CD4-positive, alpha-beta T cell treated with Interleukin-6 at 100 ng/mL for 8 hours (primary cell): ENCODE measurements around the gene SNW1.
A peak's percentile ranks its signal among the peaks of the same experiment; 100 is the strongest.
"Not testable (repeated sequence)": the region's sequence is repeated elsewhere in the genome, so short reads cannot be mapped to it uniquely, and the experiment has no call there.

Experiments
- DNase-seq: peaks from one replicate; pipeline ENCODE4 v3.0.0-alpha.2; 2020; ENCODE audit warnings: mixed read lengths, low spot score

The SNW1 gene

DNA sequence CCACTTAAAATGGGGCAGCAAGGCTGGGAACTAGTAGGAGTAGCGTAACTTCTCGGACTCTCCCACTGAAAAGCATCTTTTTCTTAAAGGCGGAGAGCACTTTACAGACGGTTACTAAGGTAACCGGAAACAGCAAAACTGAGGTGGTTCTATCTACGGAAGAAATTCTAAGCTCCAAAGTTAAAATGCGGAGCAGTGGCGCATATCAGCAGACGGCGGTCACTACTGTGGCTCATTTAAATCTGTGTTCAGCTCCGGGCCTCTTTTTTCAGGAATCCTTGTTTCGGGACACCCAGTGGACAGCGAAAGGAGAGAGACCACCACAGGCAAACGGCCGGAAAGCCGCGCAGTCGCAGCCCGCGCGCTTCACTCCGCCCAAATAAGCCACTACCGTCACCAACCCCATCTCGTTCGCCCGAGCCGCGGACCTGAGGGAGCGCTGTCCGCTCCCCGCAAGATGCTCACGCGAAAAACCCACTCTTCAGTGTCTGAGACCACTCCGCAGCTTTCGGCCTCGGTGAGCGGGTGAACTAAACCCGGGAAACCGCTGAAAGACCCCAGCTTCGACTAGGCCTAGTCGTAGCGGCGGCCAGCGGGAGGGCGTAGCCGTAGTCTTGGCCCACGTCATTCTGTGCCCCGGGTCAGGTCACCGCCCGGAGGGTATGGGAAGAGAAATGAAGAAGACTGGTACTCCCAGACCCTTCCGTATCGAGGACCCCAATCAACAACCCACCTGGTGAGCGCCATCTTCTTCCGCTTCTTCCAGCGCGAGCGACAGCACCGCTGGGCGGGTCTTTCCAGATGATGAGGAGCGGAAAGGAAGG, at the start of gene SNW1:
SNW1 (minus strand) TSS at position 776 of the 824 bp plus-strand sequence; CDS start at position 747, 29 bp downstream.
- peak; percentile 93 for DNase-seq

GRCh38 chr14:77809011-77809410, 48.1 kb upstream of the SNW1 start:
- no peak for DNase-seq

- no peak for DNase-seq
These were observed 47.3 kb upstream of the SNW1 start for GRCh38 chr14:77808250-77808649.

DNA sequence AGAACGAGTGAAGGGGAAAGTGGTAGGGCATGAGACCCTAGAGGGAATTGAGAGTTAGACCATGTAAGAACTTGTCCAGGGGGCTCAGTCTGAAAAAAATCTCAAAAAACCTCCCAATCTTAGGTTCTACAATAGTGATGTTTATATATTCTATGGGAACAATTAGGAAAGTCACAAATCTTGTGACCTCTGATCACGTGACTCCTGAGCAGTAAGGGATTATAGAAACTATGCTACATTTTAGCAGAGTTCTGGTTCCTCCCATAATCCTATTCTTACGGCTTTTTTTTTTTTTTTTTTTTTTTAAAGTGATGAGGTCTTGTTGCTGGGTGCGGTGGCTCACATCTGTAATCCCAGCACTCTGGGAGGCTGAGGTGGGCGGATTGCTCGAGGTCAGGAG, 44.8 kb upstream of the SNW1 start:
- DNase-seq: no peak

GRCh38 chr14:77804592-77804991, 43.6 kb upstream of the SNW1 start:
- no peak for DNase-seq

GRCh38 chr14:77800814-77801213, 39.9 kb upstream of the SNW1 start:
- no peak for DNase-seq

GRCh38 chr14:77799863-77800730, 39.1 kb upstream of the SNW1 start, which contains the start of gene ADCK1:
Gene ADCK1 (plus strand): TSS chr14:77800109. CDS start chr14:77818979, 18,870 bp downstream.
- peak; percentile 79 for DNase-seq

GRCh38 chr14:77799456-77799855, 38.5 kb upstream of the SNW1 start:
- DNase-seq: not testable (repeated sequence)

- no peak for DNase-seq
These were observed 33.4 kb upstream of the SNW1 start for GRCh38 chr14:77794357-77794756.

DNA sequence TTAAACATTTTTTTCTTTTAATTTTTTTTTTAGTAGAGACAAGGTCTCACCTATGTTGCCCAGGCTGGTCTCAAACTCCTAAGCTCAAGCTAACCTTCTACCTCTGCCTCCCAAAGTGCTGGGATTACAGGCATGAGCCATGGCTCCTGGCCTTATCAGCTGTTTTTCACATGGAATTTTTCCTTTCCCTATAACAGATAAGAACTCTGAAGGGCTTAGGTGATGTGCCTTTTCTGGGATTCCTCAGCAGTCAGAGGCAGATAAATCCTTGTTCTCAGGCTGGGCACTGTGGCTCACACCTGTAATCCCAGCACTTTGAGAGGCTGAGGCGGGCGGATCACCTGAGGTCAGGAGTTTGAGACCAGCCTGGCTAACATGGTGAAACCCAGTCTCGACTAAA, 32.3 kb upstream of the SNW1 start:
- DNase-seq: not testable (repeated sequence)

- no peak for DNase-seq
These were observed 30.3 kb upstream of the SNW1 start for GRCh38 chr14:77791225-77791600.

DNA sequence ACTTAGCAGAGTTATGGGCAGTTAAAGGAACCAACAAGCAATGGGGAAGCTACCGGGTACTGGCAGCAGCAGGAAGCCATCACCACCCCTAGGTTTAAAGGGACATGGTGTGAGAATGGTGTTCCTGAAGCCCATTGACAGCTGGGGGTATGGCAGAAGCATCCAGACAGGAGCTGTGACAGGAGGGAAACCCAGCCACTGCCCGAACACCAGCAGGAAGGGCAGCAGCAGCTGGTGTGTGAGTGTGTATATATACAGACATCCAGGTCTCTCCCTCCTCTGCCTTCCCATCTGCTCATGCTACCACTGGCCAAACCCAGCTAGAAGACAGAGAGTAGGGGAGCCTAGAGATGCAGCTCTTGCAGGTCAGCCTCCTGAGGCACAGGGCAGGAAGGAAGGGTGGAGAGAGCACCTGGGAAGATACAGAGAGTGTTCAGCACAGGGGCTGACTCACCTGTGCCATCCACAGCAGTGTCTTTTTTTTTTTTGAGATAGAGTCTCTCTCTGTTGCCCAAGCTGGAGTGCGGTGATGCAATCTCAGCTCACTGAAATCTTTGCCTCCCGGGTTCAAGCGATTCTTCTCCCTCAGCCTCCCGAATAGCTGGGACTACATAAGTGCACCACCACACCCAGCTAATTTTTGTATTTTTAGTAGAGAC, 29.7 kb upstream of the SNW1 start:
- no peak for DNase-seq

DNA sequence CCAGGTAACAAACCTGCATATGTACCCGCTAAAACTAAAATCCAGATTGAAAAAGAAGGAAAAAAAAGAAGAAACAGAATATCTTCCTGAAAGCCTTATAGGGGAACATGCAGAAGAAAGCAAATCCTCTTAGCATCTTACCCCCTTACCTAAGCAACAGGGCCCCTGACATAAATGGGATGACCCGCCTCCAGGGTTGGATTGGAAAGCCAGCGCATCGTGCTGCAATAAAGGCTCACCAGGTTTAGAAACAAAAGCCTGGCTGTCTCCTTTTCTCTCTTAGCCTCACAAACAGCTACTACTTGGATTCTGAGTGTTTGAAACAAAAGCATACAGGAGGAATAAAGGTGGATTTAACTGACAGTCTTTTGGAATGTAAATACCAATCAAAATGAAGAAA, 25.2 kb upstream of the SNW1 start:
- no peak for DNase-seq

GRCh38 chr14:77782202-77782601, 21.2 kb upstream of the SNW1 start:
- DNase-seq: no peak

- not testable (repeated sequence) for DNase-seq
These were observed 13.0 kb upstream of the SNW1 start for GRCh38 chr14:77773966-77774365.

DNA sequence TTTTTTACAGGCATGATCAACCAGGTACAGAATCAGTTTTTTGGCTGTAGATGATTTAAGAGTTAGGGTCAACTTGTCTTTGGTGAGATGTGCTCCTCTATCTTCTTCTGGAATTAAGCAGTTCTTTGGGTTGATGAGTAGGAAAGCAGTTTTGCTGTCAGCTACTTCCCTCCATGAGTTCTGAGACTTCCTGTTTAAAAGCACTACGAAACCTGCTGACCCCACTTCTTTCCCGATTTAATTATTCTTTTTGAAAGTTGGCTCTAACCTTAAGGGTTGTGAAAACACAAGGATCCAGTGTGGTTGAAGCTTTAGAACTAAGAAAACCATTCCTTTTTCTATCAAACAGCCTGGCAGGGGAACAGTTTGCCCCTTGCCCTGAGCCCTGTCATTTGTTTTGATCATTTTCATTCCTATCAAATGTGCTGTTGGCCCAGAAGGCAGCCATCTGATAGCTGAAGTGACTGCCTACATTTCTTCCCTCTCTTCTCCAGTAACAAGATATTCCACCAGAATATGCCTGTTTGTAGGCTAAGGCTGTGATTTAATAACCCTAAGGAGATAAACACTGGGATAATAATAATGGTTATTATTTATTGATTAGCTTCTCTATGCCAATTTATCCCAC, 7.6 kb upstream of the SNW1 start:
- not testable (repeated sequence) for DNase-seq

- no peak for DNase-seq
These were observed 3.0 kb upstream of the SNW1 start for GRCh38 chr14:77763978-77764377.

GRCh38 chr14:77763316-77763715, 2.4 kb upstream of the SNW1 start:
- no peak for DNase-seq

- DNase-seq: no peak
These were observed 412 bp upstream of the SNW1 start for GRCh38 chr14:77761205-77761931.

- DNase-seq: no peak
These were observed 8.0 kb downstream of the SNW1 start for GRCh38 chr14:77752799-77753516.

DNA sequence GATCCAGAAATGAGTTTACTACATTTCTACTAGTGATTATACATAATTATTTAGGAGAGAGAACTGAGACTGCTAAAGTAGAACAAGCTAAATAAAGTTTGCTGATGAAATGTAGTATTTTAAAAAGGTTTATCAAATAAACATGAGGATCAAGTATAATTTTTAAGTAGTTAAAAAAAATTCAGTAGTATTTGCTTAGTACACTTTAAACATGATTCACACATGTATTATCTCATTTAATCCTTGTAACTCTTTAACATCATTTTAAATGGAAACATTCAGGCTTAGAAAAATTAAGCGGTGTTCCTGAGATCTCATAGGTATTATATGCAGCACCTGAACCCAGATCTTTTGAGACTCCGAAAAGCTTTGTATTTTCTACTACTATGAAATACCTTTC, 8.7 kb downstream of the SNW1 start:
- DNase-seq: no peak
